HG03196 (cell line): ENCODE data around the gene RNF13.

Experiments
- ATAC-seq: cut with Tn5 transposase; IDR thresholded peaks from one replicate; pipeline ENCODE4 v1.9.1; 2021; ENCODE audit not compliant: unreplicated experiment

Gene RNF13

DNA sequence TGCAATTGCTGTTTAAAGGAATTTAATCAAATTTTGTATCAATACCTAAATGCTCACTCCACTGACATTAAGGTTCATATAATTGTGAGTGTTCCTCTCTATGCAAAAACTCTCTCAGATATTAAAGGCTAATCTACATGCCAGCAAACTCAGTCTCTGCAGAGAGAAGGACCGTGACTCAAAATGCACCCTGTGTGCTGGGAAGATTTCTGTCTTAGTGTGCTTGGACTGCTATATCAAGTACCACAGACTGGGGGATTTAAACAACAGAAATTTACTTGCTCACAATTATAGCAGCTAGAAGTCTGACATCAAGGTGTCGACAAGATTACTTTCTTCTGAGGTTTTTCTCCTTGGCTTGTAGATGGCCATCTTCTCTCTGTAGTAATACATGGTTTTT is 176.3 kb downstream of the RNF13 start:
- ATAC-seq: no peak

DNA sequence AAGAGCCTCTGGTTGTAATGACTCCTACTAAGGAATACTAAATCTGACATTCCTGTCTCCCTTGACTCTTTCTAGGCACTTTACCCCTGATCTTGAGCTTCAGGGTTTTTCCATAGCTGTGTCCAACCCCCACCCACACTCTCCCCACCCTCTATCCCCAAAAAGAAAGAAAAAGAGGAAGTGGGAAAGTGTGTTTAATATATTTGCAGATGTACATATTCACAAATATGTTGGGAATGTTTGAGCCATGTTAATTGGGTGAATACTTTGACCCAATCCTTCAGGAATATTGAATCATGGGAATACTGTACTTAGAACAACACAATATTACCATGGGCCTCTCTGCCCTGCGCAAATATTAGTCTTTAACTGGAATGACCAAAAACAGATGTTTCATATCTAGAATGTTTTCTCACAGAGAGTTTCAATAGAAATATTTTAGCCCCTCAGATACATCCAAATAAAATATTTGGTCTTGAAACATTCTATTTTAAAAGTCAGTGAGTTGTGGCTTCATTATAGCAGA is 177.5 kb downstream of the RNF13 start:
- ATAC-seq: no peak

GRCh38 chr3:149992416-149993058 is 179.5 kb downstream of the RNF13 start:
- ATAC-seq: no peak

DNA sequence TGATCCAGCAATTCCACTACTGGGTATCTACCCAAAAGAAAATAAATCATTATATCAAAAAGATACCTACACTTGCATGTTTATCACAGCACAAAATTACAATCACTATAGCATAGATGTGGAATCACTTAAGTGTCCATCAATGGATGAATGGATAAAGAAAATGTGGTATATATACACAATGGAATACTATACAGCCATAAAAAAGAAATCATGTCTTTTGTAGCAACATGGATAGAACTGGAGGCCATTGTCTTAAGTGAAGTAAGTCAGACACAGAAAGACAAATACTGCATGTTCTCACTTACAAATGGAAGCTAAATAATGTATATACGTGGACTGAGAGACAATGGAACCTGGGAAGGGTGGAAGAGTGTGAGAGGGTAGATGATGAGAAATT is 185.9 kb downstream of the RNF13 start:
- ATAC-seq: no peak

DNA sequence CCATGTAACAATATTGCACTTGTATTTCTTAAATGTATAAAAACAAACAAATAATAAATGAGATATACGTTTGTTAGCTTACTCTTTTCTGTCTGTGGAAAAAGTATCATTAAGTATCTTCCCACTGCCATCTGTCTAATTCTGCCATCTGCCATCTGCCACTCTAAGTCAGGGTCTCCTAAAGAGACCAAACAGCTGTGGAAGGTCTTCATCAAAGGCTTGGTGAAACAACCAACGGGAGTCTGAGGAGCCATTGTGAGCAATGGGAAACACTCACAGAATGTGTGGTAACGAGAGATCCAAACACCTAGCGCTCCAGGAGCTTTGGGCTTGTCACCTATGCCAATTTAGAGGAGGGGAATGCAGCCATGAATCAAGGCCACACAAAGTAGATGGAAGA is 186.4 kb downstream of the RNF13 start:
- no peak for ATAC-seq

GRCh38 chr3:150000641-150001040 is 187.6 kb downstream of the RNF13 start:
- no peak for ATAC-seq

DNA sequence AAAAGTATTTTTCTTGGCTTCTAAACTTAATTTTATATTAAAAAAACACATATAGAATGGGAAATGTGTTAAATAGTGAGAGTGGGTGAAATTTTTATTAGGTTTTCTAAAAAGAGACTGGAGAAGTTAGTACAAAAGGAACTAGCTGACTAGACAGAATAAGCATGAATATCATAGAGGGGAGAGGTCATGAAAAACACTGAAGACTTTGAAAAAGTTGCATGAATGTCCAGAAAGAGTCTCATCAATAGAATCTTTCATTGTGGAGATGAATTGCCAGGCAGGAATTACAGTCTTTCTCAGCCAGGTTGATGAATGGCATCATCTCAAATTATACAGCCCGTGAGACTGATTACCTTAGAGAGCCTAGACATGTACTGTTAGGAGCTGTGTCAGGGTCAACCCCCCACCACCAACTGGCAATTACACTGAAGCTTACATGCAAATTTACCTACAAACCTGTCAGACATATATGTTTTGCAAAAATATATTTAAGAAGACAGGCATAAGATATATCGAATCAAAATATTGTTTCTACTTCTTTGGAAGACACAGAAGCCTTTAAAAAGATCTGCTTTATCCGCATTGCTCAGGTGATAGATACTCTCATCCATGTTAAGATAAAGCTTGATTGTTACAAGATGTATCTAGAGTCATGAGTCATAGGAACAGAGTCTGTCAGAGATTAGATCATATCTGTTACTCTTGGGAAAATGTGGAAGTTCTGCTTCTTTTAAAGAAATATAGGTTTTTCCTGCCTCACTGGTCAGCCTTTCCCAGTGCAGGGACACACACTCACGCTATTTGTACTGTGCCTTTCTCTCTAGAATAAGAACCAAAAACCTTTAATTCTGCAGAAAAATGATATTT is 192.5 kb downstream of the RNF13 start:
- no peak for ATAC-seq

DNA sequence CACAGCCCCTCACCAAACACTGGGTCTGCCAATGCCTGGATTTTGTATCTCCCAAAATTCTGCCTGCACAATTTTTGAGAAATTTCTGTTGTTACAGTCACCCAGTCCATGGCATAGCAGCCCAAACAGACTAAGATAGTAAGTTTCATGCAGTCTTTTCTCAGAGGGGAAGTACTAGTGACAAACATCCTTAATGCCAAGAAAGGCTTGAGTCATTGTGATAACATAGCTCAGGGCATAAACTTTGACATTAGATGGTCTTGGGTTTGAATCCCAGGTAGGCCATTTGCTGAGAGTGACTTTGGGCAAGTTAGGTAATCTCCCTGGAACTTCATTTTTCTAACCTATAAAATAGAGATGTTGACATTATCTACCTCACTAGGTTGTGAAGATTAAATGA is 193.8 kb downstream of the RNF13 start:
- ATAC-seq: no peak
